Measurements from ENCODE around the gene ATXN3L.
A peak's percentile ranks its signal among the peaks of the same experiment; 100 is the strongest.

ATXN3L gene

DNA sequence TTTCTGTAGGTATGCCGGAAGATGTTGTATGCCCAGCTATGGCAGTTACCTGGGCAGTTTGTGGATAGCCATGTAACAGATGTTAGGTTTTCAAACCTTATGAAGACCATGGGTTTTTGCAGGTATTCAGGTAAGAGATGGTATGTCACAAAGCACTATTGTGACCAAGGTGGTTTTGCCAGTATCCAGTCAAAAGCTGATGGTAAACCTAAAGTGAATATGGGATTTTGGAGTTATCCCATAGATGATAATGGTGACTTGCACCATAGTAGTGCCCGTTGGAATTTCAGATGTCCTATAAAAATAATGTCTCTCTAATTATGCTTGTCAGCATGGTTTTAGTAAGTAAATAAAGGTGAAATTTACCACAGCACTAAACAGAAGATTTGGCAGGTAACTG lies at the start of gene ATXN3L:
TSS of gene ATXN3L (minus strand) at position 101 of the 400 bp plus-strand sequence. CDS start 119 bp downstream, outside the sequence.
- no peak for DNase-seq (ENCODE audit: low read depth)

DNA sequence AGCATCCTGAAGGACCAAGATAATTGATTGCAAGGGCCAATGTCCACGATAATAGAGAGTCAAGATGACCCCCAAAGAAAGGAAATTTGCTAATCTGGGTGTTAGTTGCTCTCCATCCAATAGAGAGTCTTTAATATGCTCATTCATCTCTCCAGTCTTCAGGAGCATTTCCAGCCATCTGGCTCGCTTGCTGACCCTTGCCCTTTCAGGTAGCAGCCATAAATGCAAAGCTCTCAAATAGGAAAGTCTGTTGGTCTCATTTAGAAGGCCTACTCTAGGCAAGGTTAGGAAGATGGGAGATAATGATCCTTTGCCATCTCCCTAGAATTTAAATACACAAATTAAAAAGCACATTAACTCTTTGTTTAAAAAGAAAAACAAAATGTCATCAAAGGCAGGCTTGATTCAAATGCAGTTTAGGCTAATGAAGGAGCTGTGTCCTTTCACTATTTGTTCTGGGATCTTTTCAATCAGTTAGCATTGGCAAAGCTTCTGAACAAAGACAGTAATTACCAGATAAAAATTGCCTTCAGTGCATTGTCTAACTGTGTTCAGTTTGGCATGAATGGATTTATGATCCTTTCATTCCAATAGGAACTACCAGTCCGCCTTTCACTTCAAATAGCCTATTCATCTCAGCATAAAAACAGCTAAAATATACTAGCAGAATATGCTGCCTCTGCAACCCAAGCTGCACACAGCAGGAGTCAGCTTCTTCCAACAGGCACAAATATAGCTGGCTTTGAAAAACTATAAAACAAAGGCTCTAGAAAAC lies 49.6 kb upstream of the ATXN3L start:
- DNase-seq (ENCODE audit: low read depth): no peak

DNA sequence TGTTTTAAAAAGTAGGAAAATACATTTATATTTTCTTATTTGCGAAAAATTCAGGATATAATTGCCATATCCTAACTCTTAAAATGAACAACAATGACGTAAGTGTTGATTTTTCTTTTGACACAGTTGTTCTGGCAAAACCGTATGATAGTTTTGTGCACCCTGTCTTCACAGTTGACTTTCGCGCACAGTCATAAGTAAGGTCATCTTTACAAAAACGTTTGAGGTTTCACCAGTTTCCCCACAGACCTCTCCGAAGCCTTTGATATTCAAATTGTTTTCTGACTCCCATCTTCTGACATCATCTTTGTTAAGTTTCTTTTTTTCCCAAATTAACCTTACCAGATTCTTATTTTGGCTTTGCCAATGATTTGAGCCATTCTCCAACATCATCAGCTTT lies 48.1 kb upstream of the ATXN3L start:
- DNase-seq (ENCODE audit: low read depth): no peak

DNA sequence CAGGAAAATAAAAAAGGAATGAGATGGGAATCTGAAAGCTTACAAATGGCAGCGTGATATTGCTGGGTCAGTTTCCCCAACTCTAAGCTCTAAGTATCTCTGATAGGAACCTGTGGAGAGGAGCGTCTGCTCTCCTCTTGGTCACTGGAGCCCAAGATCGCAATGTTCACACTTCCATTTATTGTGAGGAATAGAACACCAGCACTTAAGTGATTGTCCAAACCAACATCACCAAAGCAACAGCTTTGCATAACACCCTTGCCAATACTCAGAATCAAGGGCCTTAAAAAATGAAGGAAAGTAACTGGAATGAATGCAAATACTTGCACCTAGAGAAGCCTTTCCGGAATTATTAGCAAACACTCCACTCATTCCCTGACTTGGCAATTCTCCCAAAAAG lies 46.8 kb upstream of the ATXN3L start:
- DNase-seq (ENCODE audit: low read depth): no peak

DNA sequence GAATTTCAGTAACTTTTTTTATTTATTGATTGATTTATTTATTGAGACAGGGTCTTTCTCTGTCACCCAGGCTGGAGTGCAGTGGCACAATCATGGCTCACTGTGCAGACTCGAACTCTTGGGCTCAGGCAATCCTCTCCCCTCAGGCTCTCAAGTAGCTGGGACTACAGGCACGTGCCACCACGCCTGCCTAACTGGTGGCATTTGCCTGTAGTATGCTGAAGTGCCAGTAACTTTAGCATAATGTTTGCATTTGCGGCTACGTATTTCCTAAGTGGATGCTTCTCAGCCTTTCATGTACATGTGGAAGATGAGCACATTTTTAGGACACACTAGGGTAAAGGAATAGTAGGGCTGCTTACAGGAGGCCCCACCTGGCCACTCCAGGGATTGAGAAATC lies 45.3 kb upstream of the ATXN3L start:
- no peak for DNase-seq (ENCODE audit: low read depth)

DNA sequence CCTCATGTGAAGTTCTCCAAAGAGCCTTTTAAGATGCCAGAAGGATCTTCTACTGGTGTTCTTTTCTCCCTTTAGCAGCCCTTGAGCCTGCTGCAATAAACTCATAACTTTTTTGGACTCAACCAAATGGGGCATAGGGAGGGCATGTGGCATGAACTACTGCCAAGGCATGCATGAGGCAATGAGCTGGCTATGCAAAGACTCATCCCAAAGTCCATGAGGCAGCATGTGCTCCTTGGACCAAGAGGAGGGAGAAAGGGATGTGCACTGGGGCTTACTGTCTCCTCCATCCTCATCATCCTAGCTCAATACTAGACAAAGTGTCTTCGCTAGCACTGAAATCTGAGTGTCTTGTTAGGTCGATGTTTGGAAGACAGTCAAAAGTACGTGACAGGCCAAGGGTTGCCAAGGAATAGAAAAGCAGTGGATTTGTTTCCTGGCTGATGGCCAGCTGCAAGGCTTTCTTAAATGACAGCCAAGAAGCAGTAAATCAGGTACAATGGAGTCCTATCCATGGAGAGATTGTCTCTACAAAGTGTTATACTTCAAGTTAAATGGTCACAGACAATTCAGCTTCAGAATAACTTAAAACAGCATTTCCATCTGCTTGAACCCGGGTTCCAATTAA lies 44.5 kb upstream of the ATXN3L start:
- DNase-seq (ENCODE audit: low read depth): no peak

DNA sequence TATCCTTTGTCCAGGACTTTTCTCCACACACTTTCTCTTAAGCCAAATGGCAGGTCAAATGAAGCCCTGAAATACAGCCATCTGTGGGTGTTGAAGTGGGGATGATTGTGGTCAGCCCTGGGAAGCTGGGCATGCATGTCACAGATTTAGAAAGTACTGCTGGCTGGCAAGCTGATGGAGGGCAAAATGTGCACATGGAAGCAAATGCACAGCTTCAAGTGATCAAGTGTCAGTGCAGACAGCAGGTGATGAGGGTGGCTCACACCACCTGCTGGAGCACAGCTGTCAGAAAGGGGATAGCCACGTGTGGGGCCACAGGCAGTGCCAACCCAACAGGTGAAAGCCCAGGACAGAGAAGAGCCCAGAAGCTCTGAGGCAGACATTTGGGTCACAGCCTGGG lies 40.3 kb upstream of the ATXN3L start:
- no peak for DNase-seq (ENCODE audit: low read depth)

DNA sequence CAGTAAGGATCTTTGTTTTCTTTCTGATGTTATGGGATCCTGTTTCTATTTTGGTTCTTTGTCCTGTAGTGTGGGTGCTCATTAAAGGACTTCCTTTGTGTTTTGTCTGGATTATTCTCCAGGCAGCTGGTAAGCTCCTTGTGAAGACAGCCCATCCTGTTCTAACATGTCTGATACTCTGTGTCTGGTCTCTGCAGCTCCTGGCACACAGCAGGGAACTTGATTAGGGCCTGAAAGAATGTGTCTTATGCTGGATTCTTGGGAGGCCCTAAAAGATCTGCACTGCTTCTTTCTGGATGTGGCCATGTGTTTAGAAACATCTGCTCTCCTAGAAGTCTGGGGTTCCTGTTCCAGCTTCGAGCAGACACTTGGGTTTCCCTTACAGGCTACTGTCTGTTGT lies 38.1 kb upstream of the ATXN3L start:
- DNase-seq (ENCODE audit: low read depth): no peak

DNA sequence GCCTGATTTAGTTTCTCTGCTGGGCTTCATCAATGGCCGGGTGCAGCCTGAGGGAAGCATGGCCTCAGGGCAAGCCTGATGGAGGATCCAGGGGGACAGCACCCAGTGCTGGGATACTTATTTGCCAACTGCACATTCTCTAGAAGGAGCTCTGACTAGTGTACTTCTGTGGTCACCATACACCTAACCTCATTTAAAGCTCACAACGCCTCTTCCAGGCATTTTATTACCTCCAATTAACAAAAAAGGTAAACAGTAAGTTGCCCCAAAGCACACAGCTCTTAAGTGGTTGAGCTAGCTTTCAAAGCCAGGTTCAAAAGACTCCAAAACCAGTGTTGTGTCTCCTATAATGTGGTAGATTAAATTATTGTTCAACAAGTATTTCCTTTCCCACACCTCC lies 26.8 kb upstream of the ATXN3L start:
- DNase-seq (ENCODE audit: low read depth): no peak

DNA sequence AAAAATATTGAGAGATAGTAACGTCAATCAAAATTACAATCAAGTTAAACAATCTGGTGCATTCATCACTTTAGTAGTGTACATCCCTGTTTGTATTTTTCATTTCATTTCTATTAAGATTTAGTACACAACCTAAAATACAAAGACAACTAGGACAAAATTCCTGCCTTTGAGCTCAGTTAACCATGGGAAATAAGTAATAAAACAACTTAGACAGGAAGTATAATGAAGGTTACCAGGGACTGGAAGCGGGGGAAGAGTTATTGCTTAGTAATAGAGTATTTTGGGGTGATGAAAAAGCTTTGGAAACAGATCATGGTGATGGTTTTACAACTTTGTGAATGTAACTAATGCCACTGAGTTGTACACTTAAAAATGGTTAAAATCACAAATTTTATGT lies 25.6 kb upstream of the ATXN3L start:
- DNase-seq (ENCODE audit: low read depth): no peak

DNA sequence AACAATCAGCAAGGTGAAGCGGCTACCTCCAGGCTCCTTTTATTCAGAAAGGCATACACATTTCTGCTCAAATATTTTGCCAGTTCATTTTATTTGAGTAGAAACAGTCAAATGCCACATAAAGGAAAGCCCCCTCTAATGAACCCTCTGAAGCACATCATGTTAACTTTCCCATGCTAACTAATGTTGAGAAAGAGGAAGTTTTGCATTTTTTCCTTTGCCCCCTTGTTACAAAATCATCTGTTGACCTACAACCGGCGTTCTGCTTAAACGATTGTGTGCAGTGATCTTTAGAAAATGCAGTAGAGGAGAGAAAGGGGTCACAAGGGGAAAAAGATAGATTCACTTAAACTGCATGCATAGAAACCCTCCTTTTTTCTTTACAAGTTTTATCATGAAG lies 25.2 kb upstream of the ATXN3L start:
- no peak for DNase-seq (ENCODE audit: low read depth)

DNA sequence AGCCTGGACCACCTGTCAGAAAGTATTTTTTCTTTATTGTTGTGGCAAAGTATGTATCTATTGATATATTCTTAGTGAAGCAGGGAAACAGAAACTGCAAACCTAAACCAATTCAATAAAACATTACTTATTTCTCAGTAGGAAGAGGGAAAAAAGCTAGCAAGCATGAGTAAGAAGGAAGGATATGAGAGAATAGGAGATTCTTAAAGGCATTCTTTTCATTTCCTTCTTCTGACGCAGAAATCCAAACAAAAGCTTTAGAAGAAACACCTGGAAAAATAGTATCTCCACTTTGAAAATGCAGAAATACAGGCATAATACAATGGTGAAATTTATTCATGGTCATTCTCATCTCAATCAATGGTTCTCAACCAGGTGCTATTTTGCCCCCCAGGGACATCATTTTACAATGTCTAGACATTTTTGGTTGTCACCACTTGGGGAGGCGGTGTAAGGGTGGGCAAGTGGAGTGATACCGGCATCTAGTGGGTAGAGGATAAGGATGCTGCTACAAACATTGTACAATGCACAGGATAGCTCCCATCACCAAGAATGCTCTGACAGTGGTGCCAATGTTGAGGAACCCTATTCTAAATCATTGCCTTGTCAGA lies 21.7 kb upstream of the ATXN3L start:
- peak; percentile 5 for DNase-seq (ENCODE audit: low read depth)

DNA sequence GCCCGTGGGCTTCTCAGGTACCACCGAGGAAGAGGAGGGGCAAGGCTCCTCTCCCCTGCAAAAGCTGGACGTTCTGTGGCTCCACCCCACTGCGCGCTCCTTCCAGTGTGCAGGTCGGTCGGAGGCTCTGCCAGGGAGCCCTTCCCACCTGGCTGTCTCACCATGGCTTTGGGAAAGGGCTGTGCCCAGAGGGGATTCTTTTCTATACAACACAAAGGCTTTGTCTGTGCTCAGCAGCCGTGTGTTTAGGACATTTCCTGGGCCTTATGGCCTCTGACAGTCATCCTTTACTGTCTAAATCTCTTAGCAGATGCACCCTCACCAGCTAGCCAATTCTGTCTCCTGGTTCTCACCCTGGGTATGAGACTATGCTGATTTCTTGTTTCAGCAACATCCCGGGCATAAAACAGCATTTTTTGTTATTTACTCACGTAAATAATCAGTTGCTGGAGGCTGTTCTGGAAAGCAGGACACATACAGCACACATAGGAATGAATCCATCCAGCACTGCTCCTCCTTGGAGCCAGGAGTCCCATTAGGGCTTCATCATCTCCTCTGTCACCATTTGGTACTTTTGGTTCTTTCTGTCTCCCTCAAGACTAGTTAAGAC lies 20.4 kb upstream of the ATXN3L start:
- DNase-seq (ENCODE audit: low read depth): no peak

DNA sequence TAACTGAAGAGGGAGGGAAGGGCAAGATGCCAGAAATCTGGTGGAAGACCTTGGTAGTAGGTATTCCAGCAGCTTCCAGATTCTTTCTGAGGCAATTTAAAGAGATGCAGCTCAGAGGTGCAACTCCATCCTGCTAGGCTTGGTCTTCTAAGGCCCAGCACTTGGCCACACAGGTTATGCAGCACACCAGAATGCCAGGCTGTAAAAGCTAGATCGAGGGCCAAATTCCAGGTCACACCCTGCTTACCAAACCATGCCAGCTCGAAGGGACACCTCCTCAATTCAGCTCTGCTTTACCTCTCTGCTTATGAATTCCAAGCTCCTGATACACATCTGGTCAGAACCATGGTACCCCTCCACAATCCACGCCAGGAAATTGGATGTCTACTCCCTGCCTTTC lies 19.8 kb upstream of the ATXN3L start:
- DNase-seq (ENCODE audit: low read depth): no peak

DNA sequence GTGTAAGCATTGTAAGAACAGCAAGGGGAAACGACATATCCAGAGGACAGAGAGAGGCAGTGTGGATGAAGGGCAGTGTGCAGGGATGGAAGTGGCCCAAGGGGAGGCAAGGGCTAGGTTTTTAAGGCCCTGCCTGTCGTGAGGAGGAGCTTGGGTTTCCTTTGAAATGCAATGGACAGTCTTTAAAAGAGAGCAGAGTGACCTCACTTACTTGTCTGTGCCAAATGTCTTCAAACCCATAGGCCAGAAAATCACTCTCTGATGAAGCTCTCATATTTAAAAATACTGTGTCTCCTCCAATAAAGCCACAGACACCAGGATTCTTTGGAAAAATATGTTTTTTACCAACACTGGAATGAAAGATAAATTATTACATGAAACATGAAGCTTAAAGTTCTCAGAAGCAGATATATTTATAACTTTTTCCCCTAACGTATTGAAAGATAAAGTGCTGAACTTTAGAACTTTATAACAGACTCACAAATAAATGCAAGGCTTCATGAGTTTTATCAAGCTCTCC lies 19.2 kb upstream of the ATXN3L start:
- no peak for DNase-seq (ENCODE audit: low read depth)

DNA sequence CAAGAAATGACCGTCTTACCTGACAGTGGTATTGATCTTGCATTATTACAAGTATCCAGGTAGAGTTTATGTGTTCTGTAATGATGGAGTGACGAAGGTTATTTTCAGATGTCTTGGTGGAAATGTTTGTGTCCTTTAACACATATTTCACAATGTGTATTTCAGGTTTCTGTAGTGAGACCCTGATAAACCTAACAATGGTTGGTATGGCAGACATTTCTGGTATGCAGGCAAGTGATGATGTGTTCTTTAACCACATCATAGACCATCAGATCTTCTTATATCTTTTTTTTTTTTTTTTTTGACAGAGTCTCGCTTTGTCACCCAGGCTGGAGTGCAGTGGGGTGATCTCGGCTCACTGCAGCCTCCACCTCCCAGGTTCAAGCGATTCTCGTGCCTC lies 14.6 kb upstream of the ATXN3L start:
- peak; percentile 6 for DNase-seq (ENCODE audit: low read depth)

DNA sequence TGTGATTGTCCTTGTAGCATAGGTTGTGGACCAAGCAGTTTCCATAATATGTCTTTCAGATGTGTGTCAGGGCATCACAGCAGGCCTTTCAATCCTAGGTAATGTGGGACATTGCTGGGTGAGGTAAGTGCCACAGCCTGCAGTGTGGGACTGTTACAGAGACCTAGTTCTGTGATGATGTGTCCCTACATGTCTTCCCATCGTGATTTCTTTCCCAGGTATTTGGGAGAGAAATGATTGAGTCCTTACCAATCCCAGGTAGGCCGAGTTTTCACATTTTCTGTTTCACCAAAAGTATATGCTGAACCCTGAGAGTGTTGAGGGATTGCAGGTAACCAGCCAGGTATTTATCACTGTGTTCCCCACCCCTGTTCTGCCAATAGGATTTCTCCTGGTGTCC lies 10.6 kb upstream of the ATXN3L start:
- DNase-seq (ENCODE audit: low read depth): no peak

DNA sequence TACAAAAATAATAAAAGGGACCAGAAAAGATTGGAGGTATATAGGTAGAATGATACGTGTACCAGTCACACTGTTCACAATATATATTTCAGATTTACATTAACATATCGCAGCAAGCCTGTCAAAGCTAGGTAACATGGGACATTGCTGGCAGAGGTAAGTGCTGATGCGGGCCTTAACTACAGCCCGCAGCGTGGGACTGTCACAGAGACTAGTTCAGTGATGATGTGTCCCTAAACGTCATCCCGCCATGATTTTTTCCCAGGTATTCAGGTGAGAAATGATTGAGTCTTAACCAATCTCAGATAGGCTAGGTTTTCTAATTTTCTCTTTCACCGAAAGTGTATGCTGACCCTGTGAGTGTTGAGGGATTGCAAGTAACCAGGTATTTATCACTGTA lies 7.8 kb upstream of the ATXN3L start:
- no peak for DNase-seq (ENCODE audit: low read depth)

DNA sequence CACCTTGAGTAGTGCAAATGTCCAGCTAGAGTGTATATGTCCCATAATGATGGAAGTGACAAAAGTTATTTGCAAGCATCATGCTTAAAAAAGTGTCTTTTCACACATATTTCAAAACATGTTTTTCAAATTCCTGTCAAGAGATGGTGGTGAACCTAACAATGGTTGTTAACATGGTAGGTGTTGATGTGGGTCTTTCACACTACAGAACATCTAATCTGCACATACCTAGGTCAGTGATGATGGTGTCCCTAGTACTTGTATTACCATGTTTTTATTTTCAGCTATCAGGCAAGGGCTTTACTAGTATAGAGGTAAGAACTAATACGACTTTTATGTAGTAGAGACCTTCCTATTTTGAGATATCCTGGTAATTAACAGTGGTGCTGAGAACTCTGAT lies 3.4 kb upstream of the ATXN3L start:
- DNase-seq (ENCODE audit: low read depth): no peak

DNA sequence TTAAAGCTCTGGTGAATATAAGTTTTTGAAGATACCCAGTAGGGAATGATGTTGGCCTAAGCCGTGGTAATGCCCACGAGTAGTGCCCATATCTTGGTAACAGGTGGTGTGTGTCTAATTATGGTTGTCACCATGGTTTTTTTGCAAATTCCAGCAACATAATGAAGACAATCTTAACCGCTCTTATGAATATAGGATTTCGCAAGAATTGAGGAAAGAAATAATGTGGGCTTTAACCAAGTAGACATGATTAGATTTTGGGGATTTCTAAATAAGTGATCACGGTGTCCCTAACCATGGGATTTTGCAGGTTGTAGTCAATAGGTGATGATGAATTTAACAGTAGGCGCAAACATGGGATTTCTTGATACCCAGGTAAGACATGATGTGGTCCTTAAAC lies 2.5 kb downstream of the ATXN3L start:
- DNase-seq (ENCODE audit: low read depth): no peak

DNA sequence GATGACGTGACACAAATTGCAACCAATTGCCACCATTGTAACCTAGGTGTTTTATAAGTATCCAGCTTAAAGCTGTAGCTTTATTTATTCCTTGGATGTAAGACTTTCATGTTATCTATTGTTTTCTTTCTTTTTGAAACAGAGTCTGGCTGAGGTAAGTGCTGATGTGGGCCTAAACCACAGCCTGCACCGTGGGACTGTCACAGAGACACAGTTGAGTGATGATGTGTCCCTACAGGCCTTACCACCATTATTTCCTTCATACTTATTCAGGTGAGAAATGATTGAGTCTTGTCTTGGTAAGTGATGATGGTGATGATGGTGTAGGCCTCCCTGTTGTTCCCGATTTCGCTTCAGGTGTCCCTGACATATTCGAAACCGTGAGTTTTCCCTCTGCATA lies 8.3 kb downstream of the ATXN3L start:
- DNase-seq (ENCODE audit: low read depth): no peak

DNA sequence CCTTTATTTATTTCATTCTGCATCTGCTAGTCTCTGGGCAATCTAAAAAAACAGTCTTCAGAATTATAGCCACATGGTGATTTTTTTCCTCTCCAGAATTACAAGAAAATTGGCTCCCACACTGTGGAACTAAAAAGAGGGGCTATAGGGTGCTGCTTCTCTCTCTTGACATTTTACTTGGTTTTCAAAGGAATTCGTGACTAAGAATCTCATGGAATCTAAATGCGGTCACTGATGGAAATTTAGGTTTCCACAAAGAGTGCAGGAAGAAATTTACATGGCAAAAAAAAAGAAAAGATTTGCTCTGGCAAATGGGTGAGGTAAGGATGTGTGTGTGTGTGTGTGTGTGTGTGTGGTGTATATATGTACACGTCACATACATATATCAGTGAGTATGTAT lies 10.2 kb downstream of the ATXN3L start:
- DNase-seq (ENCODE audit: low read depth): no peak

DNA sequence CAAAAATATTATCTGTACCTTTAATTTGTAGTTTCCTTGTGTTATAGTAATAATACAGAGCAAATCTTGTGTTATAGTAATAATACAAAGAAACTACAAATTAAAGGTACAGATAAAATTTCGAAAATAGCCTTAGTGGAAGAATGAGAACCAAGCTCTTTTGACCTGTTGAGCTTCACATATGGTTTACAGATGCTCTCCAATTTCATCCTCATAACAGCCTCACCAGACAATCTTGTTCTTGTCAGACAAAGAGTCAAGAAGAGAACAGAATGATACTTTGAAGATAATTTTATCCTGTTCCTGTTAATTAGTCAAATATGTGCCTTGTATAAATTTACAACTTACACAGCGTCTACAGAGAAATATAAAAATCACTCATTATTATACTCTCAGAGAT lies 12.8 kb downstream of the ATXN3L start:
- DNase-seq (ENCODE audit: low read depth): no peak

All from HS-5 (cell line).